ENCODE results near the gene PLPPR1. TPM values are rescaled to one million over a fixed set of nuclear protein-coding genes. Genes with fewer than 3 reads are reported as not detected.

Gene PLPPR1
- total and polyA plus RNA-seq, 4 donors: 1.2 to 26.3 (median 2.4) TPM

- H3K36me3 ChIP-seq (ENCODE audit: control insufficient read depth in 4 of 4, insufficient read depth in 3 of 4, low read depth in 1 of 4, low read length in 3 of 4): no peaks in the 10 kb centered on the region
- DNase-seq (ENCODE audit: low spot score): no peak
- no peak overlapping the region for H3K4me3 ChIP-seq (ENCODE audit: low read depth in 1 of 3, low read length in 3 of 3)
- H3K27ac ChIP-seq (ENCODE audit: low read depth in 1 of 2, low read length in 2 of 2): no peak overlapping the region
- H3K4me1 ChIP-seq (ENCODE audit: control insufficient read depth in 4 of 4, insufficient read depth in 4 of 4, low read length in 3 of 4): no peaks in the 10 kb centered on the region
- H3K27me3 ChIP-seq (ENCODE audit: control insufficient read depth in 4 of 4, insufficient read depth in 4 of 4, low read length in 3 of 4): no peaks in the 10 kb centered on the region
- 82% methylated on average over 4 of the region's 4 CpGs for WGBS
- TF ChIP-seq, protein P1, sequence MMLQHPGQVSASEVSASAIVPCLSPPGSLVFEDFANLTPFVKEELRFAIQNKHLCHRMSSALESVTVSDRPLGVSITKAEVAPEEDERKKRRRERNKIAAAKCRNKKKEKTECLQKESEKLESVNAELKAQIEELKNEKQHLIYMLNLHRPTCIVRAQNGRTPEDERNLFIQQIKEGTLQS (IDR thresholded peaks at IDR 0.05): no peak
- TF ChIP-seq ZBTB33 (IDR thresholded peaks at IDR 0.05) (no peak), RAD21 (IDR thresholded peaks at IDR 0.05) (no peak), NR2F2 (IDR thresholded peaks at IDR 0.05) (no peak), EGR1 (IDR thresholded peaks at IDR 0.05; ENCODE audit: low read depth in 2 of 2) (no peak), FOXA1 (IDR thresholded peaks at IDR 0.05) (no peak), SP1 (IDR thresholded peaks at IDR 0.05) (no peak)
- TF ChIP-seq, protein P2, sequence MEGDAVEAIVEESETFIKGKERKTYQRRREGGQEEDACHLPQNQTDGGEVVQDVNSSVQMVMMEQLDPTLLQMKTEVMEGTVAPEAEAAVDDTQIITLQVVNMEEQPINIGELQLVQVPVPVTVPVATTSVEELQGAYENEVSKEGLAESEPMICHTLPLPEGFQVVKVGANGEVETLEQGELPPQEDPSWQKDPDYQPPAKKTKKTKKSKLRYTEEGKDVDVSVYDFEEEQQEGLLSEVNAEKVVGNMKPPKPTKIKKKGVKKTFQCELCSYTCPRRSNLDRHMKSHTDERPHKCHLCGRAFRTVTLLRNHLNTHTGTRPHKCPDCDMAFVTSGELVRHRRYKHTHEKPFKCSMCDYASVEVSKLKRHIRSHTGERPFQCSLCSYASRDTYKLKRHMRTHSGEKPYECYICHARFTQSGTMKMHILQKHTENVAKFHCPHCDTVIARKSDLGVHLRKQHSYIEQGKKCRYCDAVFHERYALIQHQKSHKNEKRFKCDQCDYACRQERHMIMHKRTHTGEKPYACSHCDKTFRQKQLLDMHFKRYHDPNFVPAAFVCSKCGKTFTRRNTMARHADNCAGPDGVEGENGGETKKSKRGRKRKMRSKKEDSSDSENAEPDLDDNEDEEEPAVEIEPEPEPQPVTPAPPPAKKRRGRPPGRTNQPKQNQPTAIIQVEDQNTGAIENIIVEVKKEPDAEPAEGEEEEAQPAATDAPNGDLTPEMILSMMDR (IDR thresholded peaks at IDR 0.05; ENCODE audit: low read depth, low read length, missing input control): no peak
- TF ChIP-seq, protein P3, sequence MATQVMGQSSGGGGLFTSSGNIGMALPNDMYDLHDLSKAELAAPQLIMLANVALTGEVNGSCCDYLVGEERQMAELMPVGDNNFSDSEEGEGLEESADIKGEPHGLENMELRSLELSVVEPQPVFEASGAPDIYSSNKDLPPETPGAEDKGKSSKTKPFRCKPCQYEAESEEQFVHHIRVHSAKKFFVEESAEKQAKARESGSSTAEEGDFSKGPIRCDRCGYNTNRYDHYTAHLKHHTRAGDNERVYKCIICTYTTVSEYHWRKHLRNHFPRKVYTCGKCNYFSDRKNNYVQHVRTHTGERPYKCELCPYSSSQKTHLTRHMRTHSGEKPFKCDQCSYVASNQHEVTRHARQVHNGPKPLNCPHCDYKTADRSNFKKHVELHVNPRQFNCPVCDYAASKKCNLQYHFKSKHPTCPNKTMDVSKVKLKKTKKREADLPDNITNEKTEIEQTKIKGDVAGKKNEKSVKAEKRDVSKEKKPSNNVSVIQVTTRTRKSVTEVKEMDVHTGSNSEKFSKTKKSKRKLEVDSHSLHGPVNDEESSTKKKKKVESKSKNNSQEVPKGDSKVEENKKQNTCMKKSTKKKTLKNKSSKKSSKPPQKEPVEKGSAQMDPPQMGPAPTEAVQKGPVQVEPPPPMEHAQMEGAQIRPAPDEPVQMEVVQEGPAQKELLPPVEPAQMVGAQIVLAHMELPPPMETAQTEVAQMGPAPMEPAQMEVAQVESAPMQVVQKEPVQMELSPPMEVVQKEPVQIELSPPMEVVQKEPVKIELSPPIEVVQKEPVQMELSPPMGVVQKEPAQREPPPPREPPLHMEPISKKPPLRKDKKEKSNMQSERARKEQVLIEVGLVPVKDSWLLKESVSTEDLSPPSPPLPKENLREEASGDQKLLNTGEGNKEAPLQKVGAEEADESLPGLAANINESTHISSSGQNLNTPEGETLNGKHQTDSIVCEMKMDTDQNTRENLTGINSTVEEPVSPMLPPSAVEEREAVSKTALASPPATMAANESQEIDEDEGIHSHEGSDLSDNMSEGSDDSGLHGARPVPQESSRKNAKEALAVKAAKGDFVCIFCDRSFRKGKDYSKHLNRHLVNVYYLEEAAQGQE (IDR thresholded peaks at IDR 0.05): no peak
- H3K9ac ChIP-seq (ENCODE audit: low read depth in 1 of 2, low read length in 2 of 2): no peak overlapping the region
- H3K9me3 ChIP-seq (ENCODE audit: control insufficient read depth in 4 of 4, low read length in 3 of 4): peaks cover 0 to 4% (median 0%) of the 10 kb centered on the region in 4 donors
Measured at GRCh38 chr9:101146508-101146907, 118.0 kb downstream of the PLPPR1 start.

- Histone ChIP-seq H3K9me3 (ENCODE audit: control insufficient read depth in 4 of 4, low read length in 3 of 4) (peaks cover 0 to 4% (median 0%) of the 10 kb centered on the region in 4 donors), H3K4me3 (ENCODE audit: low read depth in 1 of 3, low read length in 3 of 3) (no peak overlapping the region), H3K4me1 (ENCODE audit: control insufficient read depth in 4 of 4, insufficient read depth in 4 of 4, low read length in 3 of 4) (no peaks in the 10 kb centered on the region), H3K27me3 (ENCODE audit: control insufficient read depth in 4 of 4, insufficient read depth in 4 of 4, low read length in 3 of 4) (no peaks in the 10 kb centered on the region), H3K9ac (ENCODE audit: low read depth in 1 of 2, low read length in 2 of 2) (no peak overlapping the region), H3K27ac (ENCODE audit: low read depth in 1 of 2, low read length in 2 of 2) (no peak overlapping the region), H3K36me3 (ENCODE audit: control insufficient read depth in 4 of 4, insufficient read depth in 3 of 4, low read depth in 1 of 4, low read length in 3 of 4) (no peaks in the 10 kb centered on the region)
- DNase-seq (ENCODE audit: low spot score): no peak
- TF ChIP-seq RAD21 (IDR thresholded peaks at IDR 0.05): no peak
- no peak for TF ChIP-seq NR2F2 (IDR thresholded peaks at IDR 0.05)
- TF ChIP-seq FOXA1 (IDR thresholded peaks at IDR 0.05): no peak
- no peak for TF ChIP-seq JUND (IDR thresholded peaks at IDR 0.05)
- no peak for TF ChIP-seq YY1 (IDR thresholded peaks at IDR 0.05)
- TF ChIP-seq ZBTB33 (IDR thresholded peaks at IDR 0.05): no peak
- TF ChIP-seq, protein P3 (IDR thresholded peaks at IDR 0.05): no peak
- TF ChIP-seq SP1 (IDR thresholded peaks at IDR 0.05): no peak
- TF ChIP-seq, protein P1 (IDR thresholded peaks at IDR 0.05): no peak
- no peak for TF ChIP-seq RXRA (IDR thresholded peaks at IDR 0.05)
- no peak for TF ChIP-seq FOXA2 (IDR thresholded peaks at IDR 0.05)
- no peak for TF ChIP-seq EGR1 (IDR thresholded peaks at IDR 0.05; ENCODE audit: low read depth in 2 of 2)
- TF ChIP-seq, protein P2 (IDR thresholded peaks at IDR 0.05; ENCODE audit: low read depth, low read length, missing input control): no peak
- no peak for TF ChIP-seq HNF4A (conservative IDR thresholded peaks at IDR 0.05)
- no peak for TF ChIP-seq HNF4G (IDR thresholded peaks at IDR 0.05)
Measured at GRCh38 chr9:101148344-101148743, 119.8 kb downstream of the PLPPR1 start.
